NCI-H526 treated with DMSO at 0.1 percent for 48 hours (cell line): ENCODE measurements around the gene SBF2.
"Not testable (repeated sequence)": the region's sequence is repeated elsewhere in the genome, so short reads cannot be mapped to it uniquely, and the experiment has no call there.

Source experiments
- DNase-seq: peaks from one replicate; lab custom pipeline; 2025; lab: John Stamatoyannopoulos, UW

Gene SBF2

DNA sequence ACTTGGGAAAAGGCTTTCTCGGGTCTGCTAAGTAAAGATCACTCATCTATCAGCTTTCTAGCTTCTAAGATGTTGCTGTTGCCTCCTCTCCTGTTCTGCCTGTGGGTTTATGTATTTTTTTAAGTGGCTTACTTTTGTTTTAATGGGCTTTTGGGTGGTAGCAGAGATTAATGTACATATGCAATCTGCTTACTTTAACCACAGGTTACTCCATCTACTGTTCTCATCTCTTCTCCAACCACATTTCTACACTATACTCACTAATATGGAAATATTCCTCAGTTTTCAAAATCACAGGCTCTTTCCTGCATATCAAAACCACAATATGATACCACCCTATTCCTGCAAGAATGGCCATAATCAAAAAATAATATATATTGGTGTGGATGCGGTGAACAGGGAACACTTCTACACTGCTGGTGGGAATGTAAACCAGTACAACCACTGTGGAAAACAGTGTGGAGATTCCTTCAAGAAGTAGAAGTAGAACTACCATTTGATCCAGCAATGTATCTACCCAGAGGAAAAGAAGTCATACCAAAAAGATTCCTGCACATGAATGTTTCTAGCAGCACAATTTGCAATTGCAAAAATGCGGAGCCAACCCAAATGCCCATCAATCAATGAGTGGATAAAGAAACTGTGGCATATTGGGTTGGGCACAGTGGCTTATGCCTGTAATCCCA, 341.4 kb downstream of the SBF2 start:
- DNase-seq, result no peak

DNA sequence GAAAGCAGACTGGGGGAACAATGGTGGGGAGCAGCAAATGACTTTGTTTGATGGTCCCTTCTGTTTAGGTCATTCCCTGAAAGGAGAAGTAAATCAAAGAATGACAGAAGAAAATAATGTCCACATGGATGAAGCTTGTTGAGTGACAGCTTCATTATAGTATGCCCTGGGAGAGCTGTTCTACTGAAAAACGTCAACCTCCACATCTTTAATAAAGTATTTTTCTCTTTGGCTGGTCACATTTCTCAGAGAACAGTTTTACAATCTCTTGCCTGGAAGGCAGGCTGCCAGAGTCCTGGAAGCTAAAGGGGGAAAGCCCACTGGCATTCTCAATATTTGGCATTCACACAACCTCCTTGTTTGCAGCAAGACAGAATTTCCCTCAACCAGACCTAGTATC, 342.2 kb downstream of the SBF2 start:
- no peak for DNase-seq

DNA sequence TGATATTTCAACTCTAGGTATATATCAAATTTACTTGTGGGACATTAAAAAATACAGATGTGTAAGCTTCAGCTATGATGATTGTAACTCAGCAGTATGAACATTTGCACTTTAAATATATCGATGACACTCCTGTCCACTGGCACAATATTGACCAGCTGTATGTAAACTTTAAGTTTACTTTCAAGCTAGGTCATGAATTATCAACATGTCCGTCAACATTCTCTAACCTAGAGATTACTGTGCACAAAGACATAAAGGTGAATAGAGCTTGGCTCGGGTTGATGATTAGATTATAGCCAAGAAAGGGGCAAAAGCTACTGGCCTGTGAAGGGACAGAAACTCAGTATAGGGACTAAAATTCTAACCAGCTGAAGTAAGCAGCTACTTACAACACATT, 343.6 kb downstream of the SBF2 start:
- no peak for DNase-seq

DNA sequence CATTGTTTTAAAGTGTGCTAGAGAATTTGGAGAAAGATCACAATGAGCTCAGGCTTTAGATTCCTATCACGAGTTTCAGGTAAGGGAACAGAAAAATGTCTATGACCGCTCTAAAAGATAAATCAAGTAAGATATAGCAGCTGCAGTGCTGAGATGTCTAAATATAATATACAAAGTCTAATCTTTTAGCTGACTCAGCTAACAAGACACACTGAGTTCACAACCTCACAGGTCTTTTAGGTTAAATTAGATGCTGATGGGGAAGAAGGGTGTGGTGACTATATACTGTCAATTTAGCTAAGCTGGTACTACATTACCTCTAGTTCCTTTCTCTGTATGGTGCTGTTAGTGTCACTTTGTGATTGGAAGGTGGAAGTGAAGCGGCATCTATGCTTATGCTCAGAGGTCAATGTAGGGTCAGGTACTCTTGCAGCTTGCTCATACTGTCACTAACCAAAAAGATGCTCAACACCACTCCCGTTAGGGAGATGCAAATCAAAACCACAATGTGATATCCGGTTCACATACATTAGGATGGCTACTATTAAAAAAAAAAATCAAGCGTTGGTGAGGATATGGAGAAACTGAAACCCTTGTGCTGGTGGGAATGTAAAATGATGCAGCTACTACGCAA, 346.7 kb downstream of the SBF2 start:
- DNase-seq, result no peak

DNA sequence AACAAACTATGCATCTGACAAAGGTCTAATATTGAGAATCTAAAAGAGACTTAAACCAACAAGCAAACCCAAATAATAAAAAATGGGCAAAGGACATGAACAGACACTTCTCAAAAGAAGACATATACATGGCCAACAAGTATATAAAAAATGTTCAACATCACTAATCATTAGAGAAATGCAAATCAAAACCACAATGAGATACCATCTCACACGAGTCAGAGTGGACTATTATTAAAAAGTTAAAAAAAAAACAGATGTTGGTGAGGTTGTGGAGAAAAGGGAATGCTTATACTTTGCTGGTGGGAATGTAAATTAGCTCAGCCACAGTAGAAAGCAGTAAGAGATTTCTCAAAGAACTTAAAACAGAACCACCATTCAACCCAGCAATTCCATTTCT, 348.3 kb downstream of the SBF2 start:
- DNase-seq, result not testable (repeated sequence)

DNA sequence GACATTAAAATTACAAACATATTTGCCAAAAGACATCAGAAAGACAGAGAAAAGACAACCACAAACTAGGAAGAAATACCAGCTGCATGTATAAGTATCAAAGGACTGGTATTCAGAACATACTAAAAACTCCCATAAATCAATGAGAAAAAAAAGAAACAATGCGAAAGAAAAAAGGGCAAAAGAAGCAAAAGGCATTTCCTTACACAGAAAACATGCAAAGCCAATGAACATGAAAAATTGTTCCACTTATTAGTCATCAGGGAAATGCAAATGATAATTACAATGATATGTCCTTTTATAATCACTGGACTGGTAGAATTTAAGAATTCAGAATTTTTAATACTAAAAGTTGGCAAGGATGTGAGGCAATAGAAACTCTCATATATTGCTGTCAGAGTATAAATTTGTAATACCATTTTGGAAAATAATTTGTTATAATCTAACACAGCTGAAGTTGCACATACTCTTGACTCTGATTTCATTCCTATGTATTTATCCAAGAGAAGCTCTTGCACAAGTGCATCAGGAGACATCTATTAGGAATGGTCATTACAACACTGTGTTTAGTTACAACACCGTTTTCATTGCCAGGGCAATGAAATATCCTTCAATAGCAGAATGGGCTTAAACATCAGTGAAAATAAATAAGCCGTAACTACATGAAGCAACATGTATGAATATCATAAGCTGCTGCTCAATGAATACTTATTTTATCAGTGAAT, 350.5 kb downstream of the SBF2 start:
- DNase-seq, result no peak

DNA sequence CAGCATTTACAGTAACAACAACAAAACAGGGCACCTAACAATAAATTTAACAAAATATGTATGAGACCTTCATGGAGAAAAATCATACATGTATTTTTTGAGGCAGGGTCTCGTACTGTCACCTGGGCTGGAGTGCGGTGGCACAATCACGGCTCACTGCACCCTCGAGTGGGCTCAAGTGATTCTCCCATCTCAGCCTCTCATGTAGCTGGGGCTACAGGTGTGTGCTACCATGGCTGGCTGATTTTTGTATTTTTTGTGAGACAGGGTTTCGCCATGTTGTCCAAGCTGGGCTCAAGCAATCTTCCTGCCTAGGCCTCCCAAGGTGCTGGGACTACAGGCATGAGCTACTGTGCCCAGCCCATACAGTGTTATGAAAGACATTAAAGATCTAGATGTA, 352.0 kb downstream of the SBF2 start:
- no peak for DNase-seq

DNA sequence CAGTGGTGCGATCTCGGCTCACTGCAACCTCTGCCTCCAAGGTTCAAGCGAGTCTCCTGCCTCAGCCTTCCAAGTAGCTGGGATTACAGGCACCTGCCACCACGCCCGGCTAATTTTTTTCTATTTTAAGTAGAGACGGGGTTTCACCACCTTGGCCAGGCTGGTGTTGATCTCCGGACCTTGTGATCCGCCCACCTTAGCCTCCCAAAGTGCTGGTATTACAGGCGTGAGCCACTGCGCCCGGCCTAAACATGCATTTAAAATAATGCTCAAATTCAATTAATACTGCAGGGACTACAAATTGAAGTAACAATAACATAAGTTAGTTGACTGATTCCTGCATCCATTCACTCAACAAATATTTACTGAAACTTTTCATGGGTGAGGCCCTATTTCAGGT, 354.9 kb downstream of the SBF2 start:
- DNase-seq, result not testable (repeated sequence)

DNA sequence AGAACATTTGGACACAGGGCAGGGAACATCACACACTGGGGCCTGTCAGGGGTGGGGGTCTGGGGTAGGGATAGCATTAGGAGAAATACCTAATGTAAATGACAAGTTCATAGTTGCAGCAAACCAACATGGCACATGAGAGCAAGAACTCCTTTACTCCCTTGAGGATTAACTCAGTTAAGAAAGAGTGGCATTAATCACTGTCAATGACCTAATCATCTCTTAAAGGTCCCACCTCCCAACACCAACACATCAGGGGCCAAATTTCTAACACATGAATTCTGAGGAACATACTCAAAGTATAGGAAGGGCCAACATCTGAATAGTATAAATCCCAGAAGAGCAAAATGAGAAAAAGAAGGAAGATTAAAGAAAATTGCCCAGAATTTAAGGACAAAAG, 357.3 kb downstream of the SBF2 start:
- DNase-seq, result no peak

DNA sequence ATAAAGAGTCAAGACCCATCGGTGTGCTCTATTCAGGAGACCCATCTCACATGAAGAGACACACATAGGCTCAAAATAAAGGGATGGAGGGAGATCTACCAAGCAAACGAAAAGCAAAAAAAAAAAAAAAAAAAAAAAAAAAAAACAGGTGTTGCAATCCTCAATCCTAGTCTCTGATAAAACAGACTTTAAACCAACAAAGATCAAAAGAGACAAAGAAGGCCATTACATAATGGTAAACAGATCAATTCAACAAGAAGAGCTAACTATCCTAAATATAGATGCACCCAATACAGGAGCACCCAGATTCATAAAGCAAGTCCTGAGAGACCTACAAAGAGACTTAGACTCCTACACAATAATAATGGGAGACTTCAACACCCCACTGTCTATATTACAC, 361.2 kb downstream of the SBF2 start:
- not testable (repeated sequence) for DNase-seq

DNA sequence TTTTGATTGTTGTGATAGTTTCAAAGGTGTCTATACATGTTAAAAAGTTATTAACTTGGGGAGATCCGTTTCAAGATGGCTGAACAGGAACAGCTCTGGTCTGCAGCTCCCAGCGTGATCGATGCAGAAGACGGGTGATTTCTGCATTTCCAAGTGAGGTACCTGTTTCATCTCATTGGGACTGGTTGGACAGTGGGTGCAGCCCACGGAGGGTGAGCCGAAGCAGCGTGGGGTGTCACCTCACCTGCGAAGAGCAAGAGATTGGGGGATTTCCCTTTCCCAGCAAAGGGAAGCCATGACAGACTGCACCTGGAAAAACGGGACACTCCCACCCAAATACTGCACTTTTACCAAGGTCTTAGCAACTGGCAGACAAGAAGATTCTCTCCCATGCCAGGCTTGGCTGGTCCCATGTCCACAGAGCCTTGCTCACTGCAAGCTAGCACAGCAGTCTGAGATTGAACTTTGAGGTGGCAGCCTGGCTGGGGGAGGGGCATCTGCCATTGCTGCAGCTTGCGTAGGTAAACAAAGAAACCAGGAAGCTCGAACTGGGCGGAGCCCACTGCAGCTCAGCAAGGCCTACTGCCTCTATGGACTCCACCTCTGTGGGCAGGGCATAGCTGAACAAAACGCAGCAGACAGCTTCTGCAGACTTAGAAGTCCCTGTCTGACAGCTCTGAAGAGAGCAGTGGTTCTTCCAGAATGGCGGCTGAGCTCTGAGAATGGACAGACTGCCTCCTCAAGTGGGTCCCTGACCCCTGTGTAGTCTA, 363.3 kb downstream of the SBF2 start:
- not testable (repeated sequence) for DNase-seq

DNA sequence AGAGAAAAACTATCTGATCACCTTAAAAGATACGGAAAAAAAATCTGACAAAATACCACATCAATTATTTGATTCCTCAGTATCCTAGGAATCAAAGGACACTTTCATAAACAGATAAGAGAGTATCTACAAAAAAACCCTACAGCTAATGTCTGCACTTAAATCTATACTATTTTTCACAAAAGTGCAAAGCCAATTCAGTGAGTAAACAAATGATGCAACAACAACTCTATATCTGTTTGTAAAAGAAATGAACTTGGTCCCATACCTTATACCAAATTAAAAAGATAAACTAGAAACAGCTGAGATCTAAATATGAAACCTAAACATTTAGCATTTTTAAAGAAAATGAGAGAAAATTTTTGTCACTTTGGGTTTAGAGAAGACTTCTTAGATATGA, 366.3 kb downstream of the SBF2 start:
- no peak for DNase-seq

DNA sequence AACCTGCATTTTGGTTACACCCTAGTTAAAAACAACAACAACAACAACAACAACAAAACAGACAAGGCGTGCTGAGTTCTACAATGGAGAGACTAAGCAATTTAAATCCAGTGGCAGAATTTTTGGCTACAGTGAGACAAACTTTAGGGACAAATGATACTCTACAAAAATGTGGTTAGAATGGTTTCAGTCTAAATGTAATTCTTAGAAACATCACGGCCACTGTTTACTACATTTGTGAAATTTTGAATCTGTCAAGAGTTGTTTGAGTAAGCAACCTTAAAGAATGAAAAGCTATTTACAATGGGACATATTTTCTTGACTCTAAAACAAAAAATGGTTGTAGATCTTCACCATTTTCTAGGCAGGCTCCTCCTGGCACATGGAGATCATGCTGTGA, 370.7 kb downstream of the SBF2 start:
- no peak for DNase-seq

DNA sequence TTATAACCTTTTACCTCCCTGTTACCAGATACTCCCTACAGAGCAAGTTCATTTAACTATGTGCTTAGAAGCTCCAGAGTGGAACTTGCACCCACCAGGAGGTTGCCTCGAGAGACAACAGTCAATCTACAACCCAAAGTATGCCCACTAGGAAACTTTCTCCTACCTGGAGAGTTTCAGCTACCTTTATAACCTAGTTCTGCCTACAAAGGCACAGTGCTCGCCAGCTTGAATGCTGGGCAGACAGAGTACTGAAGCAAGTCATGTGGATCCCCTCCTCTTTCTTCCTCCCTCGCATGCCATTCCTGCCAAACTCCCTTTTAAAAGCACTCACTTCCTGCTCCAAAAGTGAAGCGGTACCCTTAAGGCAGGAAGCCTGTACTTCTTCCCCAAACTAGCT, 371.2 kb downstream of the SBF2 start:
- no peak for DNase-seq

DNA sequence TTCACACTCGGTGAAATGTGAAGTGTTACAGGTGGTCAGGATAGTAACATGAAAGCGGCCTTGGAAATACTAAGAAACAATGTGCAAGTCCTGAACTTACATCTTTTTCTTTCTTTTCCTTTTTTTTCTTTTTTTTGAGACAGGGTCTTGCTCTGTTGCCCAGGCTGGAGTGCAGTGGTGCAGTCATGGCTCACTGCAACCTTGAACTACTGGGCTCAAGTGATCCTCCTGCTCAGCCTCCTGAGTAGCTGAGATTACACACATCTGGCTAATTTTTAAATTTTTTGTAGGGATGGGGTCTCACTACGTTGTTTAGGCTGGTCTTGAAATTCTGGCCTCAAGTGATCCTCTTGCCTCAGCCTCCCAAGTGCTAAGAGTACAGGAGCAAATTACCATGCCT, 377.5 kb downstream of the SBF2 start:
- DNase-seq, result no peak

DNA sequence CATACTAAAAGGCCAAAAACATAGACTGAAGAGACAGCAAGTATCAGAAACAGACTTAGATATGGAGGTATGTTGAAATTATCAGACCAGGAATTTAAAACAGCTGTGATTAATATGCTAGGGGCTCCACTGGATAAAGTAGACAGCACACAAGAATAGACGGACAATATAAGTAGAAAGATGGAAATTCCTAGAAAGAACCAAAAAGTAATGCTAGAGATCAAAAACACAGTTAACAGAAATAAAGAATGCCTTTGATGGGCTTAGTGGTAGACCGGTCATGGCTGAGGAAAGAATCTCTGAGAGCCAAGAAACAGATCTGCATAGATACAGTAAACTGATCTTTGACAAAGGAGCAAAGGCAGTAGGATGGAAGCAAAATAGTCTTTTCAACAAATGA, 380.0 kb downstream of the SBF2 start:
- DNase-seq, result no peak

DNA sequence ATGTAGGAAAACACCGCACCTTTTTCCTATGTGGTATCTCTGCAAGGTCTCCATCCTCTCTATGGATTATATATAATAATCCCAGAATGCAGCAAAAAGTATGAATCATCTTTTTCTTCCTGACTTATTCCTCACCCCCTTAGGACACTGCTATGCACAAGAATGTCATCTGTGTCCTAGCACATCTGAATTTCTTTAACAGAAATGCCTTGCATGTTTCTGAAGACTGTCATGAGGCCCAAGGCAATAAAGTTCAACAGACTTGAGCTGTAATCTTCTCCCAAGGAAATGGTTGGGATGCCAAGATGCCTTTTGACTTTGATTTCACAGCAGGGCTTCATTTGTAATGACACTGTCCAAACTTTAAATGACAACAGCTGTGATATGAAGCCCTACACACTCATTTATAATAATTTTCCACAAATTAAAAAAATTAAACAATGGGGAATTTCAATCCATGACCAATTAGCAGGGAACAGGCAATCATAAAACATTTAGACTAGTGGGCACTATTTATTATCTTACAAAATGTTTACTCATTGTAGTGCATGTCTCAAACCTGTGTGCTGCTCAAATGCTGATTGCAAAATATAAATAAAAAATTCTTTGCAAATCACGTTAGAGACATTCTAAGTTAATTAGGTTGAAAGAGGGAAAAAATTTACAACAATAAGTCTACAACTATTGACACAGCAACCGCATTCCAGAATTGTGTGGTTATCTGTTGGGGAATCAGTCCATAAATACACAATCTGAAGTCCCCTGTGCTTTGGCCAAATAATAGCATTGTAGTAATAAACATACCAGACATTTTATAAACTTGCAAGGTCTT, 387.8 kb downstream of the SBF2 start:
- no peak for DNase-seq

DNA sequence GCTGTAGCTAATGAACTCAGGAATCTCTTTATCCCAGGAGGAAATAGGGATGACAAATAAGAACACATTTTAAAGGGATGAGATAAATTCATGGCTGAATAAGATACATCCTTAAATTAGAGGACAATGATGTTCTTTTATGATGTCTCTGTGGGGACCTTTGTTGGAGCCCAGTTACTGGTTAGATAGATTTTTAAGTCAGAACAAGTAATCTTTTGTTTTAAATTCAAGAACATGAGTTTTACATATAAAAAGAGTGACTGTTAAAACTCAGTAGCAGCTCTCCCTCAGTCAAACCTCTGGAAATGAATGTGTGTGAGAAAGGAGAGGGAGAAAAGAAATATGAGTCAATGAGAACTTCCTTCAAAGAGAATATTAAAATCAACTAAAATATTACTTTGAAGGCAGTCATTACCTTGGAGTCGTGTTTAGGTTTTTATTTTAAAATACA, 388.5 kb downstream of the SBF2 start:
- no peak for DNase-seq

DNA sequence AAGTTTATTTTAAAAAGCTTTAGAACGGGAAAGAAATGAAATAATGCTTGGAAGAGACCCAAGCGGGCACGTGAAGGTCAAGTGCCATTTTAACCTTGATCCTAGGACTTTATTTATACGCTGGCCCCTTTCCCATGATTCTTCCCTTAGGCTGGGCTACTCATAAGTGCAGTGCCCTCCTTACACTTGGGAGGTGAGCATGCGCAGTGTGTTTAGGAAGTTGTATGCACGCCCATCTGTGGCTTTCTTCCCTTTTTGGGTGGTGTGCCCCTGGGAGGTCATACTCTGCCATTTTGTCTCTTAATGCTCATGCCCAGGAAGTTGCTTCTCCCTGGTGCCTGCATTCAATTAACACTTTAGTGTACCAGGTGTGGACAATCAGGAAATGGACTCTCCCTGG, 390.4 kb downstream of the SBF2 start:
- no peak for DNase-seq

DNA sequence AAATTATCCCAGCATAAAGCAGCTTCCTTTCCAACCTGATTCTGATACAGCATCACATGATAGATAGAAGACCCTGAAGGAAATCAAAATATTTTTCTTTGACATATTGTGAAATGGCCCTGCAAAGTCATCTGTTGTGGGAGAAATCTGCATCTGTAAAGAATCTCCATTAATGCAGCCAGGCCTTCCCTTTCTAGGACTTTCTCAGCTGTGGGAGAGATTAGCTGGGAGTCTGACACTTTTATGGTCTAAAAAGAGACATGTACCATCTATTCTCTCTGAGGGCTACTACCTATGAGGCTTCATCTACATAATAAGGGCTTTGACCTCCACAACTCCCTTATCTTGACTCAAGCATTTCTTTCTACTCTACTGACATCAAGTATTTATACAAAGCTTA, 392.1 kb downstream of the SBF2 start:
- DNase-seq, result no peak

DNA sequence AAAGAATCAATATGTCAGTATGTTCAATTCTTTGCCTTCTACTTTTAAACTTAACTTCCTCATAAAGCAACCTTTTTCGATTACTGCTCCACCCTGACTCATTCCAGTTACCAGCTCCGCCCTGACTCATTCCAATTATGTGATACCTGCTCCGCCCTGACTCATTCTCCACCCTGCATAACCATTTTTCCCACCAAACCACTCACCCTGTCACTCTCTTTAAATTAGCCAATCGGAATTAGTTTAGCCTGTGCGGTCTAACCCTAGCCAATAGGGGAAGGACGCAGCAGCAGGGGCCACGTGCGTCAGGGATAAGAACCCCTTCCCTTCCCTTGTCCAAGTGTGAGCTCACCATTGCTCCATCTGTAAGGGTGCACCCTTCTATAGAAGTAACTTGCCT, 393.8 kb downstream of the SBF2 start:
- DNase-seq, result not testable (repeated sequence)

DNA sequence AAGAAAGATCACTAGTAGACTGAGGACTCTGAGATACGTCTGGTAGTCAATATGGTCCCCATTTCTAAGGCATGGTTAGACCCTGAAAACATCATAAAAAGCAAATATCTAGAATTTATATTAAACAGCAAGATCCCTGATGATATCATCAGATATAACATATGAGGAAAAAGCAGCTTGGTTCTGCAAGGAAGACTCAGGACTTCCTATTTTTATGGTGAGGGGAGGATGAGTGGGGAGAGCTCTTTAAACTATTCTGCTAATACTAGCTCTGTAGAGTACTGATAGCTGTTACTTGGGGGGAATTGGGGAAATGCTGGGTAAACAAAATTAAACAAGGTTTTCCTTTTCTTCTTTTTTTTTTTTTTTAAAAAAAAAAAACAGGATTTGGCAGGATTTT, 394.3 kb downstream of the SBF2 start:
- DNase-seq, result no peak
